Mesothelial cell of epicardium (in vitro differentiated cells): Measurements from ENCODE around the gene AIM2. TPM values are rescaled to one million over a fixed set of nuclear protein-coding genes. Genes with fewer than 3 reads are reported as not detected.

Experiments
- DNase-seq, 2 experiments: peaks; one replicate each; pipeline ENCODE4 v3.0.0; 2021; ENCODE audit warnings: low spot score in 2 of 2; ENCODE audit not compliant: unreplicated experiment in 2 of 2
- H3K27ac Mint-ChIP-seq: 2 replicates; pipeline ENCODE4 v1.8.0; 2021; ENCODE audit warnings: mixed read lengths
- H3K27me3 Mint-ChIP-seq: 2 replicates; pipeline ENCODE4 v1.8.0; 2021; ENCODE audit warnings: low read depth, mixed read lengths
- H3K36me3 Mint-ChIP-seq: 2 replicates; pipeline ENCODE4 v1.8.0; 2021; ENCODE audit warnings: mixed read lengths
- H3K4me1 Mint-ChIP-seq: 2 replicates; pipeline ENCODE4 v1.8.0; 2021; ENCODE audit warnings: mixed read lengths
- H3K4me3 Mint-ChIP-seq: 2 replicates; pipeline ENCODE4 v1.8.0; 2021; ENCODE audit warnings: mild to moderate bottlenecking, moderate library complexity, mixed read lengths
- H3K9me3 Mint-ChIP-seq: 2 replicates; pipeline ENCODE4 v1.8.0; 2021; ENCODE audit warnings: mixed read lengths
- CTCF ChIP-seq: fragments of 200-600 bp; sonication (generic); IDR thresholded peaks from one replicate; pipeline ENCODE4 v1.5.0; 2021; ENCODE audit warnings: antibody characterized with exemption; ENCODE audit not compliant: unreplicated experiment
- total RNA-seq: library from RNA; stranded (reverse); gene quantifications from 3 replicates; pipeline ENCODE4 v1.2.1, GENCODE V29; 2021

AIM2 gene
- total RNA-seq, 1 donor from 2014 or later = 0.96 TPM

GRCh38 chr1:159014003-159014571, 62.5 kb downstream of the AIM2 start:
- TF ChIP-seq CTCF = no peak
- no peaks in the 10 kb centered on the region for H3K9me3 Mint-ChIP-seq
- H3K36me3 Mint-ChIP-seq = peaks cover 43% of the 10 kb centered on the region
- no peak for DNase-seq
- H3K4me1 Mint-ChIP-seq = peaks cover 29% of the 10 kb centered on the region
- H3K27ac Mint-ChIP-seq = no peak overlapping the region
- H3K27me3 Mint-ChIP-seq = no peaks in the 10 kb centered on the region
- H3K4me3 Mint-ChIP-seq = no peak overlapping the region

- Mint-ChIP-seq H3K4me3 (peak overlapping the region; percentile 62), H3K9me3 (no peaks in the 10 kb centered on the region), H3K27me3 (no peaks in the 10 kb centered on the region), H3K36me3 (peaks cover 34% of the 10 kb centered on the region), H3K27ac (no peak overlapping the region), H3K4me1 (peaks cover 36% of the 10 kb centered on the region)
- DNase-seq = no peak
- TF ChIP-seq CTCF = no peak
Measured at GRCh38 chr1:159012495-159012894, 64.1 kb downstream of the AIM2 start.

Other genes starting within 250 kb of the AIM2 start
- gene MNDA, start 245.4 kb downstream of the AIM2 start, total RNA-seq = not detected in 3 replicates
- 0.13 TPM in 1 of 3 replicates, not detected in the others for gene PYHIN1, start 145.2 kb downstream of the AIM2 start, total RNA-seq
- 83.8 to 87.3 TPM (median 83.9 TPM) in 3 replicates for gene IFI16, start 66.9 kb downstream of the AIM2 start, total RNA-seq
- 2.9 to 3.2 TPM (median 3.1 TPM) in 3 replicates for gene CADM3, start 94.8 kb upstream of the AIM2 start, total RNA-seq
- 0.34 to 0.53 TPM (median 0.38 TPM) in 3 replicates for gene ACKR1, start 128.1 kb upstream of the AIM2 start, total RNA-seq
- not detected in 3 replicates for gene FCER1A, start 225.6 kb upstream of the AIM2 start, total RNA-seq